K562 (cell line): Measurements from ENCODE around the gene PYGM. TPM values are rescaled to one million over a fixed set of nuclear protein-coding genes. Genes with fewer than 3 reads are reported as not detected.

ENCODE experiments used
- CHD2 ChIP-seq: IDR thresholded peaks from 2 replicates; pipeline ENCODE4 v1.6.1; 2011; ENCODE audit warnings: low read depth, low read length
- COPS2 ChIP-seq: fragments of 450-650 bp; conservative IDR thresholded peaks from 2 replicates; pipeline ENCODE4 v1.6.1; 2016; ENCODE audit warnings: mild to moderate bottlenecking, moderate library complexity
- DPF2 ChIP-seq: fragments of 450-650 bp; IDR thresholded peaks from 2 replicates; pipeline ENCODE4 v1.6.1; 2016
- MCM2 ChIP-seq: fragments of 450-650 bp; IDR thresholded peaks from 2 replicates; pipeline ENCODE4 v1.6.1; 2017; ENCODE audit warnings: low read depth, mild to moderate bottlenecking
- U2AF2 ChIP-seq: fragments of 200-400 bp; formaldehyde crosslinking; optimal IDR thresholded peaks from 2 replicates; pipeline ENCODE3; 2017; ENCODE audit warnings: low read depth, mild to moderate bottlenecking, low read length
- ZSCAN32 ChIP-seq: fragments of 450-650 bp; formaldehyde crosslinking; IDR thresholded peaks from 2 replicates; pipeline ENCODE4 v1.4.0; 2020; ENCODE audit warnings: mild to moderate bottlenecking, moderate library complexity
- polyA plus RNA-seq, 8 experiments: library from polyadenylated mRNA; depleted of rRNA in 4 of 8; stranded (reverse) in 5 of 8; unstranded in 3 of 8; fragments of >200 nt; fragmentation: Nextera tagmentation in 2 of 8; fragmentation: Illumina TruSeq in 1 of 8; extraction: Ambion mirVana in 2 of 8; extraction: Trizol in 1 of 8; gene quantifications; 2 replicates each; pipeline versions ENCODE4 v1.2.1 to v1.2.3, GENCODE V29; 2011 to 2014; ENCODE audit warnings: inconsistent platforms in 1 of 8, missing spikeins in 1 of 8
- total RNA-seq, 7 experiments: library from RNA; depleted of rRNA in 6 of 7; stranded (reverse); fragments of >200 nt in 6 of 7; fragmentation: Illumina TruSeq in 2 of 7; extraction: Trizol in 2 of 7; gene quantifications; 2 replicates each; pipeline versions ENCODE4 v1.2.1 to v1.2.3, GENCODE V29; 2011 to 2021; ENCODE audit warnings: low replicate concordance in 1 of 7
- TF ChIP-seq, protein P1 (sequence below), 2 experiments: fragments of 450-650 bp; IDR thresholded peaks; 2 replicates each; pipeline ENCODE4 v1.6.1; 2016; ENCODE audit warnings: mild to moderate bottlenecking in 2 of 2, borderline replicate concordance in 1 of 2, low read depth in 1 of 2, moderate library complexity in 1 of 2
- TF ChIP-seq, protein P2 (sequence below): fragments of 450-650 bp; conservative IDR thresholded peaks from 2 replicates; pipeline ENCODE4 v1.6.1; 2016; ENCODE audit warnings: missing genetic modification characterization, low read depth, mild to moderate bottlenecking, control low read depth, missing compliant biosample characterization
- TF ChIP-seq, protein P3 (sequence below): fragments of 450-650 bp; IDR thresholded peaks from 2 replicates; pipeline ENCODE4 v1.6.1; 2017; ENCODE audit warnings: mild to moderate bottlenecking, moderate library complexity
- TF ChIP-seq, protein P4 (sequence below): fragments of 450-650 bp; IDR thresholded peaks from one replicate; pipeline ENCODE4 v1.6.1; 2018; ENCODE audit warnings: mild to moderate bottlenecking, moderate library complexity; ENCODE audit not compliant: partially characterized antibody
- TF ChIP-seq, protein P5 (sequence below): fragments of 250-450 bp; sonication (Bioruptor Pico); IDR thresholded peaks from 2 replicates; pipeline ENCODE4 v1.5.0; 2021; ENCODE audit warnings: mild to moderate bottlenecking, borderline replicate concordance

The PYGM gene
- total and polyA plus RNA-seq, 9 of the 15 experiments (the other 6 are each of a cell fraction or from before 2014, with no cell fraction given), result 0.07 to 1.5 (median 0.68) TPM

DNA sequence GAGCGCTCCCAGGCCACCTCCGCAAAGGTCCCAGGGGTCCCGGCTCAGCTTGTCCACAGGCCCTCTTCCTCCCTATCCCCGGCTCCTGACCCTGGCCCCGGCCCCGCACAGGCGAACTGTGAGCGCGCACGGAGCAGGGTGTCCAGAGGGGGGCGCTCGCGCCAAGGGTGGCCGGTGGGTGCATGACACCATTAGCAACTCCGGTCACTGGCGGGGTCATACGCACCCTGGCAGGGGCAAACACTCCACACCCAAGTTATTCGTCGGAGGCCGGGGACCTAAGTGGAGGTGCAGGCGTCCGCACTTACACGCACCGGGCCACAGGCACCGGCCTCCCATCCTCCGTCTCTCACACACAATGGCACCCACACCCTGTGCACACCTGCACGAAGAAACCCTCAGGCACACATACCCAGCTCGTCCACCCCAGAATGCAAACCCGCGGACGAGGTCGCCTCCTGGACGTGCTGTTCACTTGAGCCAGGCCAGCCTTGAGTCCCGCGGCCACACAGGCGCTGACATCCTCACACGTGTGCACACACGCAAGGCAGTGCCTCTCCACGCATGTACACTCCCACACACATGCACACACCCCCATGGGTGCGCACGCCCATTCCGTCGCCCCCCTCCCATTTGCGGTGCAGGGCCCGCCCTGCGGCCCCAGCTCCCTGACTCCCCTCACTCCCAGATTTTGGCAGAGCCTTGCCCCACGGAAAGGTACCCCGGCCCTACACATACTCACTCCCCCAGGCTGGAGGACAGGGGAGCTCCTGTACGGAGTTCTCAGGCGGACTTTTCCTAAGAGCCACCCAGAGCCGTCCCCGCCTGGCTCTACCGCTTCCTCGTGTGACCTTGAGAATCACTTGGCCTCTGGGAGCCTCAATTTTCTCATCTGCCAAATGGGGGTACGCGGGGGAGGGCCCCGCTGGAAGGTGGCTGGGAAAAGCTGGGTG, 15.9 kb downstream of the PYGM start, which contains the start of gene RASGRP2 (continued):
- TF ChIP-seq, protein P1, sequence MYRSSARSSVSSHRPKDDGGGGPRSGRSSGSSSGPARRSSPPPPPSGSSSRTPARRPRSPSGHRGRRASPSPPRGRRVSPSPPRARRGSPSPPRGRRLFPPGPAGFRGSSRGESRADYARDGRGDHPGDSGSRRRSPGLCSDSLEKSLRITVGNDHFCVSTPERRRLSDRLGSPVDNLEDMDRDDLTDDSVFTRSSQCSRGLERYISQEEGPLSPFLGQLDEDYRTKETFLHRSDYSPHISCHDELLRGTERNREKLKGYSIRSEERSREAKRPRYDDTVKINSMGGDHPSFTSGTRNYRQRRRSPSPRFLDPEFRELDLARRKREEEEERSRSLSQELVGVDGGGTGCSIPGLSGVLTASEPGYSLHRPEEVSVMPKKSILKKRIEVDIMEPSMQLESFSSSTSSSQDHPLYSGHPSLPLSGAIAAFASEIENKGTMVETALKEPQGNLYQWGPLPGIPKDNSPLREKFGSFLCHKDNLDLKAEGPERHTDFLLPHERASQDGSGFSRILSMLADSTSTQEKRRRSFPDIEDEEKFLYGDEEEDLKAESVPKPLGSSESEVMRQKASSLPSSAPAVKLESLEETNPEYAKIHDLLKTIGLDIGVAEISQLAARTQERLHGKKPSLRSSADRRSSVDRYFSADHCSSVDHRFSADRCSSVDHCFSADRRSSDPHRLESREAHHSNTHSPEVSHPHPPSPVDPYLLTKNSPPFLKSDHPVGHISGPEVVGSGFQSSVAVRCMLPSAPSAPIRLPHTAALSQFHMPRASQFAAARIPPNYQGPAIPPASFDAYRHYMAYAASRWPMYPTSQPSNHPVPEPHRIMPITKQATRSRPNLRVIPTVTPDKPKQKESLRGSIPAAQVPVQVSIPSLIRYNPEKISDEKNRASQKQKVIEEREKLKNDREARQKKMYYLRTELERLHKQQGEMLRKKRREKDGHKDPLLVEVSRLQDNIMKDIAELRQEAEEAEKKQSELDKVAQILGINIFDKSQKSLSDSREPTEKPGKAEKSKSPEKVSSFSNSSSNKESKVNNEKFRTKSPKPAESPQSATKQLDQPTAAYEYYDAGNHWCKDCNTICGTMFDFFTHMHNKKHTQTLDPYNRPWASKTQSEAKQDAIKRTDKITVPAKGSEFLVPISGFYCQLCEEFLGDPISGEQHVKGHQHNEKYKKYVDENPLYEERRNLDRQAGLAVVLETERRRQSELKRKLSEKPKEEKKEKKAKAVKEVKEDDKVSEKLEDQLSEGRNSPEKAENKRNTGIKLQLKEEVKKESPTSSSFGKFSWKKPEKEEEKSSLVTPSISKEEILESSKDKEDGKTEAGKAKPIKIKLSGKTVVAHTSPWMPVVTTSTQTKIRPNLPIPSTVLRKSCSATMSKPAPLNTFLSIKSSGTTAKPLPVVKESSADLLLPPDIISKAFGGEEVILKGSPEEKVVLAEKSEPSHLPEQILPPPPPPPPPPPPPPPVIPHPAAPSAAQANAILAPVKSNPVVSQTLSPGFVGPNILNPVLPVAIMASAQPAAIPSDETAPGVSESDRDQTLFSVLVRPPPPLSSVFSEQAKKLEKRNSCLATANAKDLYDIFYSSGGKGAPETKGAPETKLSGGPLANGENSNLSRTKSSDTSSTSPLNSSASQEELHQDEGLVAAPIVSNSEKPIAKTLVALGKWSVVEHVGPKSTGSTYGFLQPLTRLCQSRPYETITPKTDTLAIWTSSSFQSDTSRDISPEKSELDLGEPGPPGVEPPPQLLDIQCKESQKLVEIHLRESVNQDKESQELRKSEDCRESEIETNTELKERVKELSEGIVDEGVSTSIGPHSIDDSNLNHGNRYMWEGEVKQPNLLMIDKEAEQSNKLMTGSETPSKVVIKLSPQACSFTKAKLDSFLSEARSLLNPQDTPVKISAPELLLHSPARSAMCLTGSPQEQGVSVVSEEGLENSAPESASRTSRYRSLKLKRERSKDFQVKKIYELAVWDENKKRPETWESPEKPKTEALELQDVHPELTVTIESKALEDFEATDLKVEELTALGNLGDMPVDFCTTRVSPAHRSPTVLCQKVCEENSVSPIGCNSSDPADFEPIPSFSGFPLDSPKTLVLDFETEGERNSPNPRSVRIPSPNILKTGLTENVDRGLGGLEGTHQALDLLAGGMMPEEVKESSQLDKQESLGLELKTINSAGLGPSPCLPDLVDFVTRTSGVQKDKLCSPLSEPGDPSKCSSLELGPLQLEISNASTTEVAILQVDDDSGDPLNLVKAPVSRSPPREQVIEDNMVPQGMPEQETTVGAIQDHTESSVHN (IDR thresholded peaks at IDR 0.05; ENCODE audit: borderline replicate concordance in 1 of 2, low read depth in 1 of 2), result no peak
- TF ChIP-seq, protein P2, sequence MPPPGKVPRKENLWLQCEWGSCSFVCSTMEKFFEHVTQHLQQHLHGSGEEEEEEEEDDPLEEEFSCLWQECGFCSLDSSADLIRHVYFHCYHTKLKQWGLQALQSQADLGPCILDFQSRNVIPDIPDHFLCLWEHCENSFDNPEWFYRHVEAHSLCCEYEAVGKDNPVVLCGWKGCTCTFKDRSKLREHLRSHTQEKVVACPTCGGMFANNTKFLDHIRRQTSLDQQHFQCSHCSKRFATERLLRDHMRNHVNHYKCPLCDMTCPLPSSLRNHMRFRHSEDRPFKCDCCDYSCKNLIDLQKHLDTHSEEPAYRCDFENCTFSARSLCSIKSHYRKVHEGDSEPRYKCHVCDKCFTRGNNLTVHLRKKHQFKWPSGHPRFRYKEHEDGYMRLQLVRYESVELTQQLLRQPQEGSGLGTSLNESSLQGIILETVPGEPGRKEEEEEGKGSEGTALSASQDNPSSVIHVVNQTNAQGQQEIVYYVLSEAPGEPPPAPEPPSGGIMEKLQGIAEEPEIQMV (tag), result no peak
- TF ChIP-seq, protein P3, sequence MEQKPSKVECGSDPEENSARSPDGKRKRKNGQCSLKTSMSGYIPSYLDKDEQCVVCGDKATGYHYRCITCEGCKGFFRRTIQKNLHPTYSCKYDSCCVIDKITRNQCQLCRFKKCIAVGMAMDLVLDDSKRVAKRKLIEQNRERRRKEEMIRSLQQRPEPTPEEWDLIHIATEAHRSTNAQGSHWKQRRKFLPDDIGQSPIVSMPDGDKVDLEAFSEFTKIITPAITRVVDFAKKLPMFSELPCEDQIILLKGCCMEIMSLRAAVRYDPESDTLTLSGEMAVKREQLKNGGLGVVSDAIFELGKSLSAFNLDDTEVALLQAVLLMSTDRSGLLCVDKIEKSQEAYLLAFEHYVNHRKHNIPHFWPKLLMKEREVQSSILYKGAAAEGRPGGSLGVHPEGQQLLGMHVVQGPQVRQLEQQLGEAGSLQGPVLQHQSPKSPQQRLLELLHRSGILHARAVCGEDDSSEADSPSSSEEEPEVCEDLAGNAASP, result no peak
- TF ChIP-seq, protein P4, sequence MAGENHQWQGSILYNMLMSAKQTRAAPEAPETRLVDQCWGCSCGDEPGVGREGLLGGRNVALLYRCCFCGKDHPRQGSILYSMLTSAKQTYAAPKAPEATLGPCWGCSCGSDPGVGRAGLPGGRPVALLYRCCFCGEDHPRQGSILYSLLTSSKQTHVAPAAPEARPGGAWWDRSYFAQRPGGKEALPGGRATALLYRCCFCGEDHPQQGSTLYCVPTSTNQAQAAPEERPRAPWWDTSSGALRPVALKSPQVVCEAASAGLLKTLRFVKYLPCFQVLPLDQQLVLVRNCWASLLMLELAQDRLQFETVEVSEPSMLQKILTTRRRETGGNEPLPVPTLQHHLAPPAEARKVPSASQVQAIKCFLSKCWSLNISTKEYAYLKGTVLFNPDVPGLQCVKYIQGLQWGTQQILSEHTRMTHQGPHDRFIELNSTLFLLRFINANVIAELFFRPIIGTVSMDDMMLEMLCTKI, result no peak
- no peak for TF ChIP-seq U2AF2
- TF ChIP-seq, protein P5, sequence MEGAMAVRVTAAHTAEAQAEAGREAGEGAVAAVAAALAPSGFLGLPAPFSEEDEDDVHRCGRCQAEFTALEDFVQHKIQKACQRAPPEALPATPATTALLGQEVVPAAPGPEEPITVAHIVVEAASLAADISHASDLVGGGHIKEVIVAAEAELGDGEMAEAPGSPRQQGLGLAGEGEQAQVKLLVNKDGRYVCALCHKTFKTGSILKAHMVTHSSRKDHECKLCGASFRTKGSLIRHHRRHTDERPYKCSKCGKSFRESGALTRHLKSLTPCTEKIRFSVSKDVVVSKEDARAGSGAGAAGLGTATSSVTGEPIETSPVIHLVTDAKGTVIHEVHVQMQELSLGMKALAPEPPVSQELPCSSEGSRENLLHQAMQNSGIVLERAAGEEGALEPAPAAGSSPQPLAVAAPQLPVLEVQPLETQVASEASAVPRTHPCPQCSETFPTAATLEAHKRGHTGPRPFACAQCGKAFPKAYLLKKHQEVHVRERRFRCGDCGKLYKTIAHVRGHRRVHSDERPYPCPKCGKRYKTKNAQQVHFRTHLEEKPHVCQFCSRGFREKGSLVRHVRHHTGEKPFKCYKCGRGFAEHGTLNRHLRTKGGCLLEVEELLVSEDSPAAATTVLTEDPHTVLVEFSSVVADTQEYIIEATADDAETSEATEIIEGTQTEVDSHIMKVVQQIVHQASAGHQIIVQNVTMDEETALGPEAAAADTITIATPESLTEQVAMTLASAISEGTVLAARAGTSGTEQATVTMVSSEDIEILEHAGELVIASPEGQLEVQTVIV (CRISPR knock-in tag), result no peak
- TF ChIP-seq CHD2, result no peak
- TF ChIP-seq DPF2, result no peak; the same call in 1 of the 2 replicates
- TF ChIP-seq MCM2, result no peak
- no peak for TF ChIP-seq COPS2
- no peak for TF ChIP-seq ZSCAN32
